ENCODE data around the gene CGREF1. TPM values are rescaled to one million over a fixed set of nuclear protein-coding genes. Genes with fewer than 3 reads are reported as not detected.
A peak's percentile ranks its signal among the peaks of the same experiment; 100 is the strongest.

The CGREF1 gene
- total RNA-seq, 4 donors from 2014 or later = 1.3 to 9.3 (median 5.5) TPM

DNA sequence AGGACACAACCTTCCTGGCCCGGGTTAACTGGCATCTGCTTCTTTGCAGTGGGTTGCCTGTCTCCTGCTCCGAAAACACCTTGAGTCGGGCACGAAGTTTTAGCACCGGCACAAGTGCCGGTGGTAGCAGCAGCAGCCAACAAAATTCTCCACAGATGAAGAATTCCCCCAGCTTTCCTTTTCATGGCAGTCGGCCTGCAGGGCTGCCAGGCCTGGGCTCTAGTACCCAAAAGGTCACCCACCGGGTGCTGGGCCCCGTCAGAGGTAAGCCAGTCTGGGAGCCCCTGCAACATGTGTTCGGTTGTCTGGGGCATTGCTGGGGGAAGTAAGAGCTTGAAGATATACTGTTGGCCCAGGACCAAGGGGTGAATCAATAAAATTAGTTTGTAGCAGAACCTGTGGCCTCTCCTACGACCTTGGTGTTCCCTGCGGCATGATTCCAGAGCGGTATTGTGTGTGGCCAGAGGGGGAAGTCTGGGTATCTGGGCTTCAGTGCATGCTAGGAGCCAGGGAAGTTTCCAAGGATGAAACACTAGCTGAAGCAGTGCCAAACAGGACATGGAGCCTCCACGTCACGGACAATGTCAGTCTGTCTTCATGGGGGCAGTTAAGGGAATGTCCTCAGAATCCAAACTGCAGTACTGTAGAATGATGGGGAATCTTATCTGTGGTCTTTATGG, 59.6 kb downstream of the CGREF1 start:
- no peak for DNase-seq (ENCODE audit: low spot score)
- TF ChIP-seq, protein P1, sequence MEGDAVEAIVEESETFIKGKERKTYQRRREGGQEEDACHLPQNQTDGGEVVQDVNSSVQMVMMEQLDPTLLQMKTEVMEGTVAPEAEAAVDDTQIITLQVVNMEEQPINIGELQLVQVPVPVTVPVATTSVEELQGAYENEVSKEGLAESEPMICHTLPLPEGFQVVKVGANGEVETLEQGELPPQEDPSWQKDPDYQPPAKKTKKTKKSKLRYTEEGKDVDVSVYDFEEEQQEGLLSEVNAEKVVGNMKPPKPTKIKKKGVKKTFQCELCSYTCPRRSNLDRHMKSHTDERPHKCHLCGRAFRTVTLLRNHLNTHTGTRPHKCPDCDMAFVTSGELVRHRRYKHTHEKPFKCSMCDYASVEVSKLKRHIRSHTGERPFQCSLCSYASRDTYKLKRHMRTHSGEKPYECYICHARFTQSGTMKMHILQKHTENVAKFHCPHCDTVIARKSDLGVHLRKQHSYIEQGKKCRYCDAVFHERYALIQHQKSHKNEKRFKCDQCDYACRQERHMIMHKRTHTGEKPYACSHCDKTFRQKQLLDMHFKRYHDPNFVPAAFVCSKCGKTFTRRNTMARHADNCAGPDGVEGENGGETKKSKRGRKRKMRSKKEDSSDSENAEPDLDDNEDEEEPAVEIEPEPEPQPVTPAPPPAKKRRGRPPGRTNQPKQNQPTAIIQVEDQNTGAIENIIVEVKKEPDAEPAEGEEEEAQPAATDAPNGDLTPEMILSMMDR (IDR thresholded peaks at IDR 0.05) = no peak
- ATAC-seq (ENCODE audit: low FRiP score) = no peak

DNA sequence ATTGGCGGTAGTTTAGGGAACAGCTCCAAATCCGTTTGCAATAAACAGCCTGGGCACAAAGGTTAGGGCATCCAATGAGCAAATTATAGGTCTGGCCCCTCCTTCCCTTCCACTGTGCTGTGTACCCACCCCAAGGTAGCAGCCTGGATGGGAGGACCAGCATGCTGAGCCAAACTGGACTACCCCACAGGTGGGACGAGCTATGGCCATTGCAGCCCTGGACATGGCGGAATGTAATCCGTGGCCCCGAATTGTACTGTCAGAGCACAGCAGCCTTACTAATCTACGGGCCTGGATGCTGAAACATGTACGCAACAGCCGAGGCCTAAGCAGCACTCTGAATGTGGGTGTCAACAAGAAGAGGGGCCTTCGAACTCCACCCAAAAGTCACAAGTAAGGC, 60.7 kb downstream of the CGREF1 start:
- no peak for DNase-seq (ENCODE audit: low spot score)
- TF ChIP-seq, protein P1 (IDR thresholded peaks at IDR 0.05) = no peak
- no peak for ATAC-seq (ENCODE audit: low FRiP score)

DNA sequence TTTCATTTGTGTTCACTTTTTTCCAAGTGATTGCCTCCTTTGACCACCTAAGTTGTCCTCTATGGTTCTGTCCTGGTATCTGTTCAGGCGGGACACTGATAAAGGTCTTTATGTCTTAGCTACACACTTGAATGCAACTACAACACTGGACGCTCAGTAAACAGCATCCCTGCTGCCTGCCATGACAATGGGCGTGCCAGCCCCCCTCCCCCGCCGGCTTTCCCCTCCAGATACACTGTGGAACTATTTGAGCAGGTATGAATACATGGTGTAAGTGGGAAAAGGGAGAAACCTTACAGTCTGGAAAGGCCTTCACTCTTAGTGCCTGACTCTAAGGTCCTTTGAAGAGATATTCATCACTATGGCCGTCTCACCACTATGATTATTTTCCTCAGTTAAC, 61.7 kb downstream of the CGREF1 start:
- TF ChIP-seq, protein P1 (IDR thresholded peaks at IDR 0.05) = no peak
- DNase-seq (ENCODE audit: low spot score) = no peak
- ATAC-seq (ENCODE audit: low FRiP score) = no peak

DNA sequence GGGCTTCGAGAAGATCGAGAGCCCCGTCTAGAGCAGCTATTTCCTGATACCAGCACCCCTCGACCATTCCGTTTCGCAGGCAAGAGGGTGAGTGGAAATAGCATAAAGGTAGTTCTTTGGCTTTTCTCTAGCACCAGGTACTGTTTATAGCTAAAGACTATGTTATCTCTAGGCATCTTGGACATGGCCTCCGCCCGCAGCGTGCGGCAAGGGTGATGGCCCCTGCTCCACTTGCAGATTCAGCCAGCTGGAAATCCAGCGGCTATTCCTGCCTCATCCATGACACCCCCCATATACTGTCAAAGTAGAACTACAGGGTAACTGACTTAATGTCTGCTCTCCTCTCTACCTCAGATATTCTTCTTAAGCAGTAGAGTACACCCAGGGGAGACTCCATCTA, 64.2 kb downstream of the CGREF1 start:
- DNase-seq (ENCODE audit: low spot score) = no peak
- TF ChIP-seq, protein P1 (IDR thresholded peaks at IDR 0.05) = no peak
- ATAC-seq (ENCODE audit: low FRiP score) = no peak

DNA sequence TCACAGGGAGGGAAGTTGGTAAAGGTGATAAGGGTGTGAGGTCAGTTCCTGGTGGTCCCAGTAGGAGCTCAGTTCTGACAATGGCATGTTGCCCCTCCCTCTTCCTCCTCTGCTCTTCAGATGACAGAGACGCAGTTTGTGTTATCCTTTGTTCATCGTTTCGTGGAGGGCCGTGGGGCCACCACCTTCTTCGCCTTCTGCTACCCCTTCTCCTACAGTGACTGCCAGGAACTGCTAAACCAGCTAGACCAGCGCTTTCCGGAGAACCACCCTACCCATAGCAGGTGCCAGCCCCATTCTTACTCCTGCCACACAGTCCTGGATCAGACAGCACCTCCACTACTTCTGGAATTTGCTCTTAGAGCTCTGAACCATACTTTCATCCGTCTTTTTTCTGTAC, 65.2 kb downstream of the CGREF1 start:
- ATAC-seq (ENCODE audit: low FRiP score) (no peak), DNase-seq (ENCODE audit: low spot score) (no peak)
- TF ChIP-seq, protein P1 (IDR thresholded peaks at IDR 0.05) = no peak

DNA sequence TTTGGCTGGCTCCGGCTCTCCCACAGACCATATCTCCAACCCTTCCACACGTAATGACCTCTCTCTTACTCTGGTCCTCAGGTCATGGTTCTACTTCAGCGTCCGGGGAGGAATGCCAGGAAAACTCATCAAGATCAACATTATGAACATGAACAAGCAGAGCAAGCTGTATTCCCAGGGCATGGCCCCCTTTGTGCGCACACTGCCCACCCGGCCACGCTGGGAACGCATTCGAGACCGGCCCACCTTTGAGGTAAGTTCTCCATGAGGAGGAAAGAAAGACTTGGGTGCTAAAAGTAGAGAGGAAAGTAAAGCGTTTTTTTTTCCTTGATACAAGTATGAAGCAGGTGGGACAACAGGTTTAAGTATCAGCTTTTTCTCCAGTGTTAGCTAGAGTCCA, 65.6 kb downstream of the CGREF1 start:
- ATAC-seq (ENCODE audit: low FRiP score) (no peak), DNase-seq (ENCODE audit: low spot score) (no peak)
- TF ChIP-seq, protein P1 (IDR thresholded peaks at IDR 0.05) = no peak

DNA sequence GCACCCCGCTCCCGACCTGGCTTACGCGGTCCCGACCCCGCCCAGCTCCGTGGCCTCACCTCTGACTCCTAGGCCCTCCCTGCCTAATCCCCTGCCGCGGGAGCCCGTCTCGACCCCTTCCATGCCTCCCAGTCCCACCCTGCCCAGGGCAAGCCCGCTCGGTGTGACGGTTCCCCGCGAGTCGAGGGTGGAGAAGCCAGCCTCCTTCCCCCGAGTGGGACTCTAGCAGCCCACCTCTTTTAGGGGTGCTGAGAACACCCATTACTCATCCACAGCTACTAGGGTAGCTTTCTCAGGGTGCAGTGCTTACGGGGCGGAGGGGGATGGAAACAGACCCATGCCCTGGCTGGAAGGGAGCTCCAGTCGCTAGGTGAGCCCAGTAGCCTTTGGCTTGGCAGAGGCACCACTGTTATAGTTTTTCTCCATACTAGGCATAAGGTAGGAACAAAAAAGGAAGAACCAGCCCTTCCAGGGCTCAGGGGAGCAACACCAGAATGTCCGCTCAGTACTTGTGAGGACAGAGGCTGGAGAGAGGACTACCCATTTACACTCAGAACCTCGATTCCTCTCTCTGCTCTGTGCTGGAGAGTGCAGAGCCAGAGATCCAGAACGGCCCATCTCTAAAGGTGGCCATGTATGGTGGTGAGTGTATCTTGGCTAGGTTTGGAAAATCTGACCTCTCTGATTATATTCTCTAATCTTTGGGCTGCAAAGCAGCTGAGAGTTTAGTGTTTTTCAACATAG, 66.9 kb downstream of the CGREF1 start:
- ATAC-seq (ENCODE audit: low FRiP score) = peak; percentile 2
- TF ChIP-seq, protein P1 (IDR thresholded peaks at IDR 0.05) = no peak

More for the DNA sequence above, 66.9 kb downstream of the CGREF1 start:
- no peak for DNase-seq (ENCODE audit: low spot score)

All from omental fat pad (tissue), 4 donors.